Measurements from ENCODE around the gene SLC9A3.

GRCh38 chr5:524973-525761 lies 918 bp upstream of the SLC9A3 start:
- TF ChIP-seq, protein P1, sequence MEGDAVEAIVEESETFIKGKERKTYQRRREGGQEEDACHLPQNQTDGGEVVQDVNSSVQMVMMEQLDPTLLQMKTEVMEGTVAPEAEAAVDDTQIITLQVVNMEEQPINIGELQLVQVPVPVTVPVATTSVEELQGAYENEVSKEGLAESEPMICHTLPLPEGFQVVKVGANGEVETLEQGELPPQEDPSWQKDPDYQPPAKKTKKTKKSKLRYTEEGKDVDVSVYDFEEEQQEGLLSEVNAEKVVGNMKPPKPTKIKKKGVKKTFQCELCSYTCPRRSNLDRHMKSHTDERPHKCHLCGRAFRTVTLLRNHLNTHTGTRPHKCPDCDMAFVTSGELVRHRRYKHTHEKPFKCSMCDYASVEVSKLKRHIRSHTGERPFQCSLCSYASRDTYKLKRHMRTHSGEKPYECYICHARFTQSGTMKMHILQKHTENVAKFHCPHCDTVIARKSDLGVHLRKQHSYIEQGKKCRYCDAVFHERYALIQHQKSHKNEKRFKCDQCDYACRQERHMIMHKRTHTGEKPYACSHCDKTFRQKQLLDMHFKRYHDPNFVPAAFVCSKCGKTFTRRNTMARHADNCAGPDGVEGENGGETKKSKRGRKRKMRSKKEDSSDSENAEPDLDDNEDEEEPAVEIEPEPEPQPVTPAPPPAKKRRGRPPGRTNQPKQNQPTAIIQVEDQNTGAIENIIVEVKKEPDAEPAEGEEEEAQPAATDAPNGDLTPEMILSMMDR (IDR thresholded peaks at IDR 0.05) = no peak
- TF ChIP-seq POLR2A (IDR thresholded peaks at IDR 0.05) = no peak

All from uterus (tissue), 2 donors.